PC-9 (cell line): Measurements from ENCODE around the gene HNRNPF.

Source experiments
- CTCF ChIP-seq: fragments of 200-600 bp; sonication (generic); conservative IDR thresholded peaks from 2 replicates; pipeline ENCODE4 v1.6.1; 2017; ENCODE audit warnings: mixed run types, antibody characterized with exemption, mild to moderate bottlenecking, moderate library complexity
- EZH2 ChIP-seq: fragments of 200-600 bp; sonication (generic); IDR thresholded peaks from 2 replicates; pipeline ENCODE4 v1.8.0; 2017; ENCODE audit warnings: antibody characterized with exemption, low read depth

- TF ChIP-seq CTCF, result no peak
- TF ChIP-seq EZH2, result no peak
Measured at GRCh38 chr10:43361547-43362190, 47.3 kb downstream of the HNRNPF start.
